HEK293 (cell line): ENCODE data around the gene SH3YL1.

Experiments
- CTCF ChIP-seq: fragments of 450-650 bp; formaldehyde crosslinking; IDR thresholded peaks from 2 replicates; pipeline ENCODE4 v1.5.1; 2016; ENCODE audit warnings: missing biosample characterization, missing genetic modification characterization
- GLIS2 ChIP-seq: fragments of 450-650 bp; formaldehyde crosslinking; IDR thresholded peaks from 2 replicates; pipeline ENCODE4 v1.5.1; 2016; ENCODE audit warnings: missing biosample characterization, missing genetic modification characterization
- HOXA7 ChIP-seq: sonication (generic); formaldehyde crosslinking; IDR thresholded peaks from 2 replicates; pipeline ENCODE4 v1.8.1; 2022; ENCODE audit warnings: missing genetic modification reagents, borderline replicate concordance
- MZF1 ChIP-seq: fragments of 450-650 bp; formaldehyde crosslinking; IDR thresholded peaks from 2 replicates; pipeline ENCODE4 v1.5.1; 2017; ENCODE audit warnings: missing biosample characterization, missing genetic modification characterization, borderline replicate concordance
- REST ChIP-seq: fragments of 450-650 bp; formaldehyde crosslinking; IDR thresholded peaks from 2 replicates; pipeline ENCODE4 v1.5.1; 2016; ENCODE audit warnings: missing biosample characterization, missing genetic modification characterization
- SCRT1 ChIP-seq: fragments of 450-650 bp; formaldehyde crosslinking; IDR thresholded peaks from 2 replicates; pipeline ENCODE4 v1.5.1; 2016; ENCODE audit warnings: missing biosample characterization, missing genetic modification characterization, borderline replicate concordance
- ZBTB11 ChIP-seq: fragments of 450-650 bp; formaldehyde crosslinking; conservative IDR thresholded peaks from 2 replicates; pipeline ENCODE4 v1.5.1; 2016; ENCODE audit warnings: low read depth, missing biosample characterization, missing genetic modification characterization
- ZBTB48 ChIP-seq: fragments of 450-650 bp; formaldehyde crosslinking; IDR thresholded peaks from 2 replicates; pipeline ENCODE4 v1.5.1; 2016; ENCODE audit warnings: missing biosample characterization, missing genetic modification characterization
- ZNF121 ChIP-seq: fragments of 450-650 bp; formaldehyde crosslinking; IDR thresholded peaks from 2 replicates; pipeline ENCODE4 v1.5.1; 2016; ENCODE audit warnings: missing biosample characterization, missing genetic modification characterization
- ZNF658 ChIP-seq: fragments of 450-650 bp; formaldehyde crosslinking; IDR thresholded peaks from 2 replicates; pipeline ENCODE4; 2016; ENCODE audit warnings: missing biosample characterization, missing genetic modification characterization
- TF ChIP-seq, protein P1 (sequence below): fragments of 450-650 bp; formaldehyde crosslinking; IDR thresholded peaks from 2 replicates; pipeline ENCODE4 v1.5.1; 2016; ENCODE audit warnings: missing biosample characterization, missing genetic modification characterization, low read depth

DNA sequence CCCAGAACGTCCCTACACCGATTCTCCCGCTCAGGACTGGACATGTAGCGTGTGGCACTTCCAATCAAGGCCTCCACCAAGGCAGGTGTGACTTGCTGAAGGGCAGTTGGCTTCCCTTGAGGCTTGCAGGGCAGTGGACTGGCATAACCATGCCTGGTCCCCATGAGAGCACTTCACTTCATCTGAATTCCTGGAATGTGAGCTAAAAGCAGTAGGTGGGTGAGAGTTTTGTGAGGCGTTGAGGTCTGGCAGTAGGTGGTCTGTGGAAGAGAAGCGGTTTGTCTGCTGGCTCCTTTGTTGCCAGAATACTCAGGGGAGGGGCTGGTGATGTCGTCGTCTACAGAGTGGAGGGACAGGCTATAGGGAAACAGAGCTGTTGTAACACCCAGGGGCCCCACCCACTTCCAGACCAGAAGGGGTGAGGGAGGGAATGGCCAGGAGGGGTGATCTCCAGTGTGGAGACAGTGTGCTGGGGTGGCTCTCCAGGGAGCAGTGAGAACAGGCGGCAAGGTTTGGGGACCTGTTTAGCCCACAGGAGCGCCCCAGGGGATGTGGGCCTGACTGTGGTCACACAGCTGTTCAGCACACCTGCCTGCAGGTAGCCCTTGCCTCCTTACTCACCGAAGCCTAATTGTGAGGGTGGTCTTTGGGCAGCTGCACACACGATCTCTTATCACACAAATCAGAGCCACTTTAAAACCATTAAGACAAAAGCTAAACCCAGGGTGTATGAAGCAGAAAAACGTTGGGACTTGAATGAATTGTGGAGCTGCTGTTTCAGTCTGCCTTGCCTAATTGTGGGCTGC, 45.5 kb upstream of the SH3YL1 start:
- no peak for TF ChIP-seq SCRT1 (tag by site-specific recombination)
- no peak for TF ChIP-seq HOXA7 (CRISPR knock-in tag)
- TF ChIP-seq, protein P1, sequence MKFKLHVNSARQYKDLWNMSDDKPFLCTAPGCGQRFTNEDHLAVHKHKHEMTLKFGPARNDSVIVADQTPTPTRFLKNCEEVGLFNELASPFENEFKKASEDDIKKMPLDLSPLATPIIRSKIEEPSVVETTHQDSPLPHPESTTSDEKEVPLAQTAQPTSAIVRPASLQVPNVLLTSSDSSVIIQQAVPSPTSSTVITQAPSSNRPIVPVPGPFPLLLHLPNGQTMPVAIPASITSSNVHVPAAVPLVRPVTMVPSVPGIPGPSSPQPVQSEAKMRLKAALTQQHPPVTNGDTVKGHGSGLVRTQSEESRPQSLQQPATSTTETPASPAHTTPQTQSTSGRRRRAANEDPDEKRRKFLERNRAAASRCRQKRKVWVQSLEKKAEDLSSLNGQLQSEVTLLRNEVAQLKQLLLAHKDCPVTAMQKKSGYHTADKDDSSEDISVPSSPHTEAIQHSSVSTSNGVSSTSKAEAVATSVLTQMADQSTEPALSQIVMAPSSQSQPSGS (tag by site-specific recombination) = peak; percentile 72
- no peak for TF ChIP-seq CTCF (tag by site-specific recombination)
- TF ChIP-seq ZNF121 (tag by site-specific recombination) = no peak
- no peak for TF ChIP-seq MZF1 (tag by site-specific recombination)
- no peak for TF ChIP-seq ZNF658 (tag by site-specific recombination)
- TF ChIP-seq GLIS2 (tag by site-specific recombination) = no peak
- TF ChIP-seq ZBTB11 (tag by site-specific recombination) = no peak
- TF ChIP-seq REST (tag by site-specific recombination) = no peak
- no peak for TF ChIP-seq ZBTB48 (tag by site-specific recombination)
